Stimulated activated naive CD8-positive, alpha-beta T cell treated with anti-CD3 and anti-CD28 coated beads, Interleukin-15, Interleukin-2, amounts not matched to agents 100 ng/mL and 50 ng/mL, for 24 hours (primary cell): ENCODE measurements around the gene TRPM3.

Experiments used
- H3K27ac Mint-ChIP-seq: one replicate; pipeline ENCODE4 v1.8.0; 2021; ENCODE audit warnings: mild to moderate bottlenecking, mixed read lengths
- H3K27me3 Mint-ChIP-seq: one replicate; pipeline ENCODE4 v1.8.0; 2021; ENCODE audit warnings: mixed read lengths
- H3K36me3 Mint-ChIP-seq: one replicate; pipeline ENCODE4 v1.8.0; 2021; ENCODE audit warnings: low read depth, mixed read lengths
- H3K4me1 Mint-ChIP-seq: one replicate; pipeline ENCODE4 v1.8.0; 2021; ENCODE audit warnings: low read depth, mixed read lengths
- H3K4me3 Mint-ChIP-seq: one replicate; pipeline ENCODE4 v1.8.0; 2021; ENCODE audit warnings: mild to moderate bottlenecking, mixed read lengths
- H3K9me3 Mint-ChIP-seq: one replicate; pipeline ENCODE4 v1.8.0; 2021; ENCODE audit warnings: mixed read lengths

Gene TRPM3

GRCh38 chr9:70492319-70492777, 629.1 kb downstream of the TRPM3 start:
- Mint-ChIP-seq H3K27me3 (no peaks in the 10 kb centered on the region), H3K36me3 (no peaks in the 10 kb centered on the region), H3K27ac (no peak overlapping the region), H3K4me1 (peaks cover 32% of the 10 kb centered on the region), H3K4me3 (no peak overlapping the region), H3K9me3 (no peaks in the 10 kb centered on the region)

DNA sequence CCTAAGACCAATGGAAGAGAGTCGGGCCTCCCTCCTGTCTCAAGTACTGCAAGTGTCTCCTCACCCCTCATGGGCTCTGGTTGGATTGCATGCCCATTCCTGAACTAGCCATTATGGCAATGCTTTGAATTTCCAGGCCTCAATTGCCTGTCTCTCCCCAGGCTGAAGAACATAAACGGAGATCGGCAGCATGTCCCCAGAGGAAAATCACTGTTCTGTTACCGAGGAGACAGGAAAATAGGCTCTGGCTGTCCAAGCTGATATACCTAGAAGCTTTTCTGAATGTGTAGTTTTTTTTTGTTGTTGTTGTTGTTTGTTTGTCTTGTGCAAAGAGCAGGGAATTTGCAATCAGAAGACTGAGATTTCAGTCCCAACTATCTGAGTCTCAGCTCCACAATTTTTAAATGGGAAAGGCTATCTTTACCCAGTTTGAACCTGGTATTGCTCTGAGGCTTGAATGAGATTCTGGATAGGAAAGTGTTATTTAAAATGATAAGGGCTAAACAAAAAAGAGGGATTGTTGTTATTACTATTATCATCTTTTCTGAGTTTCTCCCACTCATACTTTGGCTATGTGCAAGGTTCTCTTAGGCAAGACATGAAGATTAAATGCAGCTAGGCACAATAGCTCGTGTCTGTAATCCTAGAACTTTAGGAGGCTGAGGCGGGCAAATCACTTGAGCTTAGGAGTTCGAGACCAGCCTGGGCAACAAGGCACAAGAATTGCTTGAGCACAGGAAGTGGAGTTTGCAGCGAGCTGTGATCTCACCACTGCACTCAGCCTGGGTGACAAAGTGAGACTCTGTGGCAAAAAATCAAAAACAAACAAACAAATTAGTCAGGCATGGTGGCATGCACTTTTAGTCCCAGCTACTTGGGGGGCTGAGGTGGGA, 629.7 kb downstream of the TRPM3 start:
- no peak overlapping the region for H3K4me3 Mint-ChIP-seq

DNA sequence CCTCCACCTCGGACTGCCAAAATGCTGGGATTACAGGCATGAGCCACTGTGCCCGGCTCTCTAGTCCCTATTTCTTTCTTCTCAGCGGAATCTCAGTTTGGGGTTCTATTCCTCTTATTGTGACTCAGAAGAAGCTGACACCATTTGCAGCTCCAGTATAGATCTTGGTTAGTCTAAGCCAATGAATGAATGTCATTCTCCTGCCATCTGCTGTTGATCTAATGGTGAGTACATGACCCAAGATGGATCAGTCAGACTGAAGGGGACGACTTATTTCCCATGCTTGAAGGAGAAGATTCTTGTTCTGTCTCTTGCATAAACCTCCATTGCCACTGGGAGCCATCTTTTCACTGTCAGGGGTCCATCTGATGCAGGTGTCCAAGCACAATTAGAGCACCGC, 630.9 kb downstream of the TRPM3 start:
- Mint-ChIP-seq H3K4me3 (no peak overlapping the region), H3K27ac (no peak overlapping the region), H3K4me1 (peaks cover 32% of the 10 kb centered on the region), H3K9me3 (no peaks in the 10 kb centered on the region), H3K27me3 (no peaks in the 10 kb centered on the region), H3K36me3 (no peaks in the 10 kb centered on the region)

More for the DNA sequence above, 629.7 kb downstream of the TRPM3 start:
- H3K36me3 Mint-ChIP-seq, result no peaks in the 10 kb centered on the region
- no peaks in the 10 kb centered on the region for H3K9me3 Mint-ChIP-seq
- H3K4me1 Mint-ChIP-seq, result peaks cover 32% of the 10 kb centered on the region
- H3K27ac Mint-ChIP-seq, result no peak overlapping the region
- H3K27me3 Mint-ChIP-seq, result no peaks in the 10 kb centered on the region

- H3K27ac Mint-ChIP-seq, result no peak overlapping the region
- no peak overlapping the region for H3K4me3 Mint-ChIP-seq
Observed at GRCh38 chr9:70488793-70489105, 632.7 kb downstream of the TRPM3 start.

DNA sequence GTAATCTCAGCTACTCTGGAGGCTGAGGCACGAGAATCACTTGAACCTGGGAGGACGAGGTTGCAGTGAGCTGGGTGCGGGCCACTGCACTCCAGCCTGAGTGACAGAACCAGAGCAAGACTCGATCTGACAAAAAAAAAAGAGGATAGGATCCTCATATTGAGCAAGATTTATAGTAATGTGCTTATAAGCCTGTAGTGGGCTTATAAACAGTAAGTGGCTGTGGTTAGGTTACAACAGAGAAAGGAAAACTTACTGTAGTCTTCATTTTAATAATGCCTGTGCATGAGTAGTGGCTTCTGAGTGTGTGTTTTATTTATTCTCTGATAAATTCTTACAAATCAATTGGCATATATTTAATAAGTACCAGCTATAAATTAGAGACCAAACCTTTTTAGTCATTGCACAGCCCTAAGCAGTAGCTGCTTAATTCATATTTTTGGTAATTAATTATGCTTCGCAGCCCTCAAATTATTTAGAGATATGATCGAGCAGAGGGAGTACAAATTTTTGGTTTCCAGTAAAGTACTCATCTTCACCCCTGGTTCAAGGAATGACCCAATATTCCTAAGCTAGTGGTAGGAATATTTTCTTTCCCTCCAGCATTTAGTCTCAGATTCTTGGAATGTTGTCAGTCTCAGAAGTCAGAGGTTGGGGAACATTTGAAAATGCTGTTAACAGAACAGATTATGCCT, 633.2 kb downstream of the TRPM3 start:
- peaks cover 26% of the 10 kb centered on the region for H3K4me1 Mint-ChIP-seq

More at GRCh38 chr9:70488793-70489105, 632.7 kb downstream of the TRPM3 start:
- H3K9me3 Mint-ChIP-seq, result no peaks in the 10 kb centered on the region
- no peaks in the 10 kb centered on the region for H3K27me3 Mint-ChIP-seq
- no peaks in the 10 kb centered on the region for H3K36me3 Mint-ChIP-seq
- H3K4me1 Mint-ChIP-seq, result peaks cover 26% of the 10 kb centered on the region

GRCh38 chr9:70486127-70486526, 635.3 kb downstream of the TRPM3 start:
- H3K27ac Mint-ChIP-seq, result no peak overlapping the region
- H3K36me3 Mint-ChIP-seq, result no peaks in the 10 kb centered on the region
- no peaks in the 10 kb centered on the region for H3K27me3 Mint-ChIP-seq
- no peaks in the 10 kb centered on the region for H3K9me3 Mint-ChIP-seq
- no peak overlapping the region for H3K4me3 Mint-ChIP-seq
- H3K4me1 Mint-ChIP-seq, result peaks cover 12% of the 10 kb centered on the region

More for the DNA sequence above, 633.2 kb downstream of the TRPM3 start:
- Mint-ChIP-seq H3K4me3 (no peak overlapping the region), H3K27me3 (no peaks in the 10 kb centered on the region), H3K27ac (no peak overlapping the region), H3K9me3 (no peaks in the 10 kb centered on the region), H3K36me3 (no peaks in the 10 kb centered on the region)

DNA sequence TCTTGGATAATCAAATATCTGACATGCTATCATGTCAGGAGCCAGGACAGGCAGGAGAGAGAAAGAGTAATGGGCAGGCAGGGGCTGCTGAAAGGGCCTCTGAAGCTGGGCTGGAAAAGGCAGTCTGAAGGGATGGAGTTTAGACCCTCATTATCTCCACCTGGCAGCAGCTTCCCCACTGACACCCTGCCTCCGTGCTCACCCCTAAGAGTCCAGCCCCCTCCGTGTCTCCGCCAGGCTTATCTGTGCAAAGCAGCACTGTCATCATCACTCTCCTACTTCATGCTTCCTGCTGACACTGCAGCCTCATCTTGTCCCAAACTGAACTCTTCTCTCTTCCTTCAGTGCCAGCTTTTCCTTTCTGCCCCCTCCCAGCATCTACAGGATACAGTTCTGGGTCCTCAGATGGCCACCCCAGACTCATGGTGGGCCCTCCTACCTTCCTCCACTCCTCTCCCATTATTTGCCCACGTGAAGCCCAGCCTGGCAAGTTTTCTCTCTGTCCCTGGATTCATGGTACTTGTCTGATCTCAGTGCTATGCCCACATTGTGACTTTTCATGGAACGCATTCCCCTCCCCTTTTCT, 636.1 kb downstream of the TRPM3 start:
- H3K36me3 Mint-ChIP-seq, result no peaks in the 10 kb centered on the region
- H3K4me3 Mint-ChIP-seq, result no peak overlapping the region
- peaks cover 12% of the 10 kb centered on the region for H3K4me1 Mint-ChIP-seq
- H3K27me3 Mint-ChIP-seq, result no peaks in the 10 kb centered on the region
- H3K27ac Mint-ChIP-seq, result no peak overlapping the region
- no peaks in the 10 kb centered on the region for H3K9me3 Mint-ChIP-seq

DNA sequence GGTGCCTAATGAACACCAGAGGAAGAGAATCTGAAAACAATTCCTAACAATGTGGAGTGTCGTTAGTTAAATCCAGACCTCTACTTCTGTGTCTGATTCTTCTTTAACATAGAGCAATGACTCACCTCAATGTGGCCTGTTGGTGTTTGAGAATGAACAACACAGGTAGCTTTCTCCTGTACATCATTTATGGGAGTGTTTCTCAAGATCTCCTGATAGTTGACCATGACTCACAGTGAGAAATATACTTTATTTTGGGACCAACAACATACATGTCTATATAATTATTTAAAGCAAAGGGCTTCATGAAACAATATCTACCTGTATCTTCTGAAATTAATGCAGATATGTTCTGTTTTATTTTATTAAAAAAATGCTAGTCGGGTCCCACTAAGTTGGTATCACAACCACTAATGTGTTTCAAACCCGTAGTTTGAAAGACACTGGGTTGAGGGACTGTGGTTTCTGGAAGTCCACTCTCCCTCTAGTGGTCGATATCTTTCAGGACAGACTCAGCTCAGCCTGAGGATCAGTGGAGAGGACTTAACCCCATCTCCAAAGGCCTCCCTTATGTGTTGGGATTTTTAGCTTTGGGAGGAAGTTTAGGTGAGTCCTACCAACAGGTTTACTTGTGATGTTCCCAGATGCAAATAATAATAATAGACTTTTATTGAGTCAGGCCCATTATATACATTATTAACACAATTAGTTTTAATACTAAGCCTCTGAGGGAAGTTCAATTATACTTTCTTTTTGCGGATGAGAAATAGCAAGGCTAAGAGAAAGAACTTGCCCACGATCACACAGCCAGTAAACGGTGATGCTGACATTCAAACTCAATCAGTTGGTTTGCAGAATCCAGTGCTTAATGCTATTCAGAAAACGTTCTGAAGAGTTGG, 636.9 kb downstream of the TRPM3 start:
- no peak overlapping the region for H3K27ac Mint-ChIP-seq
- H3K27me3 Mint-ChIP-seq, result no peaks in the 10 kb centered on the region
- H3K9me3 Mint-ChIP-seq, result no peaks in the 10 kb centered on the region
- H3K4me1 Mint-ChIP-seq, result peaks cover 12% of the 10 kb centered on the region
- no peak overlapping the region for H3K4me3 Mint-ChIP-seq
- no peaks in the 10 kb centered on the region for H3K36me3 Mint-ChIP-seq

DNA sequence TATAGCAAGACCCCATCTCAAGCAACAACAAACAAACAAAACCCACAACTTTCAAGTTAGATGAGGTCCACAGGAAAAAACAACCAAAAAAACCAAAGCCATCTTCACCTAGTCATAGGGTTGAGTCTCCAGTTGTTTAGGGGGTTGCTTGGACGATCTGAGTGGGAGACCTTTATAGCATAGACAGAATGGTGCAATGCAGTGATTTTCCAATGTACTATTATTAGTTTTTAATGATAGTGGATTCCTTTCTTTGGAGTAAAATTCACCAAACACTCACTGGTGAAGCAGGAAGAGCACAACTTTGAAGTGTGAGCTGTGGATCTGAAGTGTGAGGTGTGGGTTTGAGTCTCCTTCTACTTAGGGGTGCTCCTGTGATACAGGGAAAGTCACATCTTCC, 640.0 kb downstream of the TRPM3 start:
- no peaks in the 10 kb centered on the region for H3K9me3 Mint-ChIP-seq
- peaks cover 12% of the 10 kb centered on the region for H3K4me1 Mint-ChIP-seq
- no peaks in the 10 kb centered on the region for H3K27me3 Mint-ChIP-seq
- H3K27ac Mint-ChIP-seq, result no peak overlapping the region
- H3K4me3 Mint-ChIP-seq, result no peak overlapping the region
- H3K36me3 Mint-ChIP-seq, result no peaks in the 10 kb centered on the region

DNA sequence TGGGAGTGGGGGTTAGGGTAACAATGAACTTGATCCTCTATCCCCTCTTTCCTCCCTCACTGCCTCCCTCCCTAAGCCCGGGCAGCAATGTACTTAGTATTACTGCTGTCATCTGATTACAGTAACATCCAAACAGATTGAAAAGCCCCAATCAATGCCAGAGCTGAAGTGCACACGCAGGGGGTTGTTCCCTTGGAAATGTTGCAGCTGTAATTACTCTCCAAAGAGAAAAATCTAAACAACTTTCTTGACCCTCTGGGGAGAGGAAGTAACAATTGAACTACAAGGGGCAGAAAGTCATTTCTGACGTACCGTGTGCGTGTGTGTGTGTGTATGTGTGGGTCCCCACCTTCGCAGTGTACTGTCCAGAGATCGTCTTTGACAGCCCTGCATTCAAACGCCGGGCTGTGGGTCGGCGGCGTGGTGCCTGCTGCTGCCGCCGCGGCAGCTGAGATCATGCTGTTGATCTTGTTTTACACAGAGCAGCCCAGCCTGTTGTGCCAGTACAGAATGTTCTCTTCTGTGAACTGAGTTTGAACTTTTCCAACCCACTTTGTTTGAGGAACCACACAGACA, 640.9 kb downstream of the TRPM3 start:
- no peak overlapping the region for H3K27ac Mint-ChIP-seq
- no peak overlapping the region for H3K4me3 Mint-ChIP-seq
- no peaks in the 10 kb centered on the region for H3K27me3 Mint-ChIP-seq
- no peaks in the 10 kb centered on the region for H3K36me3 Mint-ChIP-seq
- H3K9me3 Mint-ChIP-seq, result no peaks in the 10 kb centered on the region
- peaks cover 12% of the 10 kb centered on the region for H3K4me1 Mint-ChIP-seq

DNA sequence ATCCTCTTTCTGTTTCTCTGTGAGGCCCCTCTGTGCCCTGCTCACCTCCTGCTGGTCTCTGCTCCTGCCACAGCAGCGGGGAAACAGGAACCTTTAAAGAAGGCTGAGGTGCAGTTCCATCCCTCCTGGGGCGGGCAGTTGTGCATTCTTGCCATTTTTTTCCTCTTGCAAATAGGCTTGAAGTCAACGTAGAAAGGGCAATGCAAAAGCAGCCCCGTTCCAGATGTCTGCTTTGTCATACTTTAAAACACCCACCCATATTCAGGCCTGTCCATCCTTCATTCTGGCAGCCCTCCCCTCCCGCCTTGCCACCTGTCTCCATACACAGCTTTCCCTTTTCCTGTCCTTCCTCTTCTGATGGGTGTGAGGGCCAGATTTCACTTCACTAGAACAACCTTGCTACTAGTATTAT, 641.5 kb downstream of the TRPM3 start:
- H3K4me1 Mint-ChIP-seq, result peaks cover 12% of the 10 kb centered on the region
- H3K36me3 Mint-ChIP-seq, result no peaks in the 10 kb centered on the region
- H3K27ac Mint-ChIP-seq, result no peak overlapping the region
- no peaks in the 10 kb centered on the region for H3K9me3 Mint-ChIP-seq
- H3K27me3 Mint-ChIP-seq, result no peaks in the 10 kb centered on the region
- H3K4me3 Mint-ChIP-seq, result no peak overlapping the region
